ENCODE results near the gene PGM1.
A peak's percentile ranks its signal among the peaks of the same experiment; 100 is the strongest.

PGM1 gene

GRCh38 chr1:63593303-63593885 is at the start of gene PGM1:
TSS of gene PGM1 (plus strand) at chr1:63593411. CDS start at chr1:63593489, 78 bp downstream.
- TF ChIP-seq CTCF (IDR thresholded peaks at IDR 0.05), result no peak

- no peak for TF ChIP-seq CTCF (IDR thresholded peaks at IDR 0.05)
These were observed 47.4 kb upstream of the PGM1 start for GRCh38 chr1:63545780-63546179.

- TF ChIP-seq CTCF (IDR thresholded peaks at IDR 0.05), result no peak
These were observed 45.5 kb upstream of the PGM1 start for GRCh38 chr1:63547621-63548294.

- no peak for TF ChIP-seq CTCF (IDR thresholded peaks at IDR 0.05)
These were observed 44.9 kb upstream of the PGM1 start for GRCh38 chr1:63548303-63548702.

- TF ChIP-seq CTCF (IDR thresholded peaks at IDR 0.05), result no peak
These were observed 44.3 kb upstream of the PGM1 start for GRCh38 chr1:63548877-63549276.

- no peak for TF ChIP-seq CTCF (IDR thresholded peaks at IDR 0.05)
These were observed 37.7 kb upstream of the PGM1 start for GRCh38 chr1:63555480-63555879.

- peak; percentile 61 for TF ChIP-seq CTCF (IDR thresholded peaks at IDR 0.05)
These were observed 35.7 kb upstream of the PGM1 start for GRCh38 chr1:63557365-63557987.

All from LNCAP (cell line).